ENCODE results near the gene DPP4.

- no peak for TF ChIP-seq CTCF (IDR thresholded peaks at IDR 0.05)
- no peak for TF ChIP-seq POLR2A (IDR thresholded peaks at IDR 0.05)
Observed at GRCh38 chr2:161998857-161999256, 75.2 kb downstream of the DPP4 start.
